Right lobe of liver (tissue), 6 donors: Measurements from ENCODE around the gene TBC1D7. TPM values are rescaled to one million over a fixed set of nuclear protein-coding genes. Genes with fewer than 3 reads are reported as not detected.

Experiments used
- ATAC-seq, 4 donors: fragments of 200-7000 bp; cut with Tn5 transposase; one replicate each; pipeline ENCODE4 v1.9.1; 2020; ENCODE audit warnings: mild to moderate bottlenecking in 4 of 4, moderate library complexity in 4 of 4
- DNase-seq, 3 donors: peaks; one replicate each; pipeline ENCODE4 v3.0.0-alpha.2; 2020
- H3K27ac ChIP-seq, 3 donors: fragments of 200-600 bp; one replicate each; pipeline ENCODE4 v1.8.0; 2022
- H3K27me3 ChIP-seq, 2 donors: fragments of 200-600 bp; one replicate each; pipeline ENCODE4 v1.8.0; 2022
- H3K36me3 ChIP-seq, 4 donors: fragments of 200-600 bp; sonication (generic) in 1 of 4; one replicate each; pipeline versions ENCODE4 v1.5.1 to v1.8.0; 2017 to 2022; ENCODE audit warnings: control low read depth in 1 of 4
- H3K4me1 ChIP-seq, 4 donors: fragments of 200-600 bp; sonication (generic) in 1 of 4; one replicate each; pipeline versions ENCODE4 v1.5.1 to v1.8.0; 2017 to 2022; ENCODE audit warnings: control low read depth in 1 of 4
- H3K4me3 ChIP-seq, 3 donors: fragments of 200-600 bp; one replicate each; pipeline ENCODE4 v1.8.0; 2022
- H3K9me3 ChIP-seq, 4 donors: fragments of 200-600 bp; sonication (generic) in 1 of 4; one replicate each; pipeline versions ENCODE4 v1.5.1 to v1.8.0; 2017 to 2022; ENCODE audit warnings: control low read depth in 1 of 4
- CTCF ChIP-seq, 4 donors: fragments of 200-600 bp in 3 of 4; fragments of 450-650 bp in 1 of 4; IDR thresholded peaks; one replicate each; pipeline versions ENCODE4 v1.5.1 to v1.8.0; 2016 to 2022; ENCODE audit warnings: antibody characterized with exemption in 4 of 4, mild to moderate bottlenecking in 2 of 4
- POLR2A ChIP-seq: fragments of 450-650 bp; IDR thresholded peaks from one replicate; pipeline ENCODE4 v1.6.1; 2017; ENCODE audit warnings: antibody characterized with exemption, mild to moderate bottlenecking
- WGBS: methylation state at CpG from one replicate; pipeline ENCODE4 v1.1.6; 2018; ENCODE audit warnings: low coverage, low lambda C conversion rate; ENCODE audit not compliant: insufficient coverage; ENCODE audit errors: missing lambda C conversion rate; 5-methylcytosine and 5-hydroxymethylcytosine counted together
- intact Hi-C, 2 donors: fragments of 100-400 bp; cut with DNase I; formaldehyde crosslinking; loops; one replicate each; pipeline versions ENCODE4 v1.11.2 to v1.14.1; 2022
- total RNA-seq, 6 experiments: library from RNA; depleted of rRNA in 2 of 6; stranded (reverse); fragments of >200 nt in 2 of 6; fragmentation: NEBNext Ultra II Directional in 3 of 6; extraction: Animal tissue kit (Norgen Biotek cat#: 25700) in 3 of 6; gene quantifications; one replicate each; pipeline versions ENCODE4 v1.1.0 to v1.2.4, GENCODE V29; 2016 to 2023
- donor health status: DM: no; HTN: yes; CAD: no.
- donor health status: DM: no; HTN: no; CAD: no.
- donor health status: DM: no; HTN: no; CAD: no.
- donor health status: DM: no; HTN: yes; CAD: no.
- donor health status: DM: no; HTN: yes; CAD: no.

Gene TBC1D7
- total RNA-seq, 6 experiments from 2014 or later, result 7.8 to 16.0 (median 9.7) TPM

- Histone ChIP-seq H3K27ac (no peak overlapping the region), H3K4me3 (no peak overlapping the region), H3K27me3 (no peaks in the 10 kb centered on the region), H3K9me3 (no peaks in the 10 kb centered on the region), H3K4me1 (peaks cover 0 to 2% (median 0%) of the 10 kb centered on the region in 4 donors), H3K36me3 (peaks cover 0 to 24% (median 0%) of the 10 kb centered on the region in 4 donors)
- ATAC-seq, result no peak
- intact Hi-C loops, result no loop called here
- TF ChIP-seq POLR2A (no peak), CTCF (IDR thresholded peaks at IDR 0.05) (no peak)
- DNase-seq, result peak in 1 of 3 donors; percentile 34
- no CpG with 5 or more reads among the region's 11 CpGs for WGBS
Measured at GRCh38 chr6:13295576-13295975, 32.8 kb downstream of the TBC1D7 start.

DNA sequence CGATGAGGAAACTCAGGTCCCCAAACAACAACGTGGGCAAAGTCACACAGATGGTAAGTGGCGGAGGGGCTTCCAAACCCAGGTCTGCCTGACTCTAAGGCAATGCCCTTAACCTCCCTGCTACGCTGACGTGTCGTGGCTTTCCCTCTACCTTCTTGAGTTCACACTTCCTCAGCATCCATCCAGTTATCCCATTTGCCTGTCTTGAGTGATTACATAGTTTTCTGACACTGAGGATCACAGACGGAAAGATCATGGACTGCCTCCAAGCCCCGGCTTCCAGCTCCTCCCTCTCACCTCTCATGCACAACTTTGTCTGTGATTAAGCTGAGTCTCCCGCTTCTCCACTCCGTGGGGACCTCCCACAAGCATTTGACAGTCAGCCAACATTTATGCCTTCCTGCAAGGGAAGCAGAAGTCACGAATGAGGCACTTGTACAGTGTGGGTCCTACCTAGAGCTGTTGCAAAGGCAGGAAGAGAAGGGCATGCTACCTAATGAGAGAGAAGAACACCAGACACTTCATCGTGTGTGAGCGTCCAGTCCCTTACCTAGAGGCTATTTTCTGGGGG is 33.8 kb downstream of the TBC1D7 start:
- WGBS, result 73% methylated on average over 13 of the region's 13 CpGs
- intact Hi-C loops, result no loop called here
- TF ChIP-seq CTCF (IDR thresholded peaks at IDR 0.05) (no peak), POLR2A (no peak)
- Histone ChIP-seq H3K4me1 (peaks cover 0 to 7% (median 0%) of the 10 kb centered on the region in 4 donors), H3K36me3 (peaks cover 0 to 20% (median 0%) of the 10 kb centered on the region in 4 donors), H3K27ac (no peak overlapping the region), H3K9me3 (no peaks in the 10 kb centered on the region), H3K4me3 (no peak overlapping the region), H3K27me3 (no peaks in the 10 kb centered on the region)
- DNase-seq (peak in 1 of 3 donors; percentile 28), ATAC-seq (peak in 1 of 4 donors; percentile 33)

- 86% methylated on average over 4 of the region's 9 CpGs for WGBS
- TF ChIP-seq POLR2A (no peak), CTCF (IDR thresholded peaks at IDR 0.05) (no peak)
- H3K27me3 ChIP-seq, result no peaks in the 10 kb centered on the region
- H3K9me3 ChIP-seq, result no peaks in the 10 kb centered on the region
- no peak overlapping the region for H3K4me3 ChIP-seq
- peaks cover 0 to 20% (median 0%) of the 10 kb centered on the region in 4 donors for H3K36me3 ChIP-seq
- H3K27ac ChIP-seq, result no peak overlapping the region
- ATAC-seq (no peak), DNase-seq (peak in 1 of 3 donors; percentile 37)
- H3K4me1 ChIP-seq, result peaks cover 0 to 11% (median 0%) of the 10 kb centered on the region in 4 donors
- intact Hi-C loops, result no loop called here
Measured at GRCh38 chr6:13292774-13293173, 35.6 kb downstream of the TBC1D7 start.

- peaks cover 0 to 11% (median 0%) of the 10 kb centered on the region in 4 donors for H3K4me1 ChIP-seq
- H3K4me3 ChIP-seq, result no peak overlapping the region
- no peak for ATAC-seq
- TF ChIP-seq POLR2A, result no peak
- TF ChIP-seq CTCF (IDR thresholded peaks at IDR 0.05), result no peak
- no peaks in the 10 kb centered on the region for H3K27me3 ChIP-seq
- peak in 1 of 3 donors; percentile 13 for DNase-seq
- H3K9me3 ChIP-seq, result no peaks in the 10 kb centered on the region
- intact Hi-C loops, result no loop called here
- H3K36me3 ChIP-seq, result peaks cover 0 to 13% (median 0%) of the 10 kb centered on the region in 4 donors
- WGBS, result 68% methylated on average over 2 of the region's 2 CpGs
- H3K27ac ChIP-seq, result peak overlapping the region in 1 of 3 donors; percentile 17
Measured at GRCh38 chr6:13290335-13290734, 38.0 kb downstream of the TBC1D7 start.
